Esophagus squamous epithelium (tissue), 5 donors: ENCODE results near the gene PHKG2. TPM values are rescaled to one million over a fixed set of nuclear protein-coding genes. Genes with fewer than 3 reads are reported as not detected.

Experiments
- DNase-seq: peaks from one replicate; lab custom pipeline; 2025; lab: John Stamatoyannopoulos, UW
- H3K27ac ChIP-seq, 4 donors: fragments of 200-600 bp; sonication (generic); one replicate each; pipeline ENCODE4 v1.5.1; 2016 to 2019; ENCODE audit warnings: mild to moderate bottlenecking in 1 of 4
- H3K27me3 ChIP-seq, 4 donors: fragments of 200-600 bp; sonication (generic); 1 replicate in 3 of 4; 2 replicates in 1 of 4; pipeline versions ENCODE4 v1.5.1 to v1.6.0; 2017 to 2021; ENCODE audit warnings: antibody characterized with exemption in 1 of 4
- H3K36me3 ChIP-seq, 3 donors: fragments of 200-600 bp; sonication (generic); one replicate each; pipeline ENCODE4 v1.5.1; 2016 to 2019
- H3K4me1 ChIP-seq, 3 donors: fragments of 200-600 bp; sonication (generic); one replicate each; pipeline ENCODE4 v1.5.1; 2017 to 2019
- H3K4me3 ChIP-seq, 4 donors: fragments of 200-600 bp; sonication (generic); 1 replicate in 3 of 4; 2 replicates in 1 of 4; pipeline ENCODE4 v1.5.1; 2016 to 2019; ENCODE audit warnings: mild to moderate bottlenecking in 2 of 4, moderate library complexity in 1 of 4
- H3K9me3 ChIP-seq, 3 donors: fragments of 200-600 bp; sonication (generic); one replicate each; pipeline ENCODE4 v1.5.1; 2016 to 2019
- POLR2A ChIP-seq, 4 donors: fragments of 450-650 bp; IDR thresholded peaks; one replicate each; pipeline ENCODE4 v1.6.1; 2017; ENCODE audit warnings: antibody characterized with exemption in 4 of 4, mild to moderate bottlenecking in 4 of 4, moderate library complexity in 3 of 4
- WGBS, 2 donors: methylation state at CpG; one replicate each; pipeline ENCODE4 v1.1.5; 2018; 5-methylcytosine and 5-hydroxymethylcytosine counted together
- intact Hi-C: fragments of 100-400 bp; cut with DNase I; formaldehyde crosslinking; loops from one replicate; pipeline ENCODE4 v1.15.0; 2022
- total RNA-seq, 4 donors: library from RNA; depleted of rRNA; stranded (reverse); fragments of >200 nt; gene quantifications; one replicate each; pipeline ENCODE4 v1.1.0, GENCODE V29; 2016
- TF ChIP-seq, protein P1 (sequence below), 6 experiments: fragments of 450-650 bp in 4 of 6; fragments of 200-600 bp in 2 of 6; sonication (generic) in 2 of 6; IDR thresholded peaks; one replicate each; pipeline ENCODE4 v1.5.1; 2016 to 2019; ENCODE audit warnings: antibody characterized with exemption in 6 of 6, mild to moderate bottlenecking in 4 of 6, moderate library complexity in 4 of 6
- donor health status: DM: yes; HTN: yes; CAD: no.

The PHKG2 gene
- total RNA-seq, 4 donors from 2014 or later = 18.6 to 27.8 (median 21.7) TPM

DNA sequence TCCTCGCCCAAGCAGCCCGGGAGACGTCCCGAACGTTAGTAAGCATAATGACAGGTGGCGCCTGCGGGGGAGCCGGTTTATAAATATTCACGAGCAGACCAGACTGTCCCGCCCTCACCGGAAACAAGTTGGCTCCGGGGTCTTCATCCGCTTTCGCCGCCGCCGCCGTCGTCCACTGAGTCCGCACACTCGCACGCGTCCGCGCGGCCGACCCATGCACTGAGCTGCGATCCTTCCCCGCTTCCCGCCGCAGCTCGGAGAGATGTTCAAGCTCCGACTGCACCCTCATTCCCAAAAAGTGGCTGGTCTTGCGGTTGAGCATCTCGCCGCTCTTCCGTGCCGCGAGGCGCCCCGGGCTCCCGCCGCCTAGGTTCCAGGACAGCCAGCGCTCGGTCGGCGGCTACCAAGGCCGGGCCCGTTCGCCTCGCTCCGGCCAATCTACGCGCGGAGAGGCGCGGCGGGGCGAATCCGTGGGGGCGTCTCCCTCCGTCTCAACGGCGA is 13.3 kb downstream of the PHKG2 start:
- no peak for DNase-seq
- Histone ChIP-seq H3K9me3 (no peaks in the 10 kb centered on the region), H3K4me1 (peaks cover 16 to 40% (median 18%) of the 10 kb centered on the region in 3 donors), H3K27ac (peak overlapping the region; percentile 51 to 98 (median 94)), H3K4me3 (peak overlapping the region; percentile 60 to 95 (median 84)), H3K36me3 (peaks cover 26 to 56% (median 27%) of the 10 kb centered on the region in 3 donors), H3K27me3 (no peaks in the 10 kb centered on the region)
- no peak for TF ChIP-seq POLR2A (IDR thresholded peaks at IDR 0.05)
- TF ChIP-seq, protein P1, sequence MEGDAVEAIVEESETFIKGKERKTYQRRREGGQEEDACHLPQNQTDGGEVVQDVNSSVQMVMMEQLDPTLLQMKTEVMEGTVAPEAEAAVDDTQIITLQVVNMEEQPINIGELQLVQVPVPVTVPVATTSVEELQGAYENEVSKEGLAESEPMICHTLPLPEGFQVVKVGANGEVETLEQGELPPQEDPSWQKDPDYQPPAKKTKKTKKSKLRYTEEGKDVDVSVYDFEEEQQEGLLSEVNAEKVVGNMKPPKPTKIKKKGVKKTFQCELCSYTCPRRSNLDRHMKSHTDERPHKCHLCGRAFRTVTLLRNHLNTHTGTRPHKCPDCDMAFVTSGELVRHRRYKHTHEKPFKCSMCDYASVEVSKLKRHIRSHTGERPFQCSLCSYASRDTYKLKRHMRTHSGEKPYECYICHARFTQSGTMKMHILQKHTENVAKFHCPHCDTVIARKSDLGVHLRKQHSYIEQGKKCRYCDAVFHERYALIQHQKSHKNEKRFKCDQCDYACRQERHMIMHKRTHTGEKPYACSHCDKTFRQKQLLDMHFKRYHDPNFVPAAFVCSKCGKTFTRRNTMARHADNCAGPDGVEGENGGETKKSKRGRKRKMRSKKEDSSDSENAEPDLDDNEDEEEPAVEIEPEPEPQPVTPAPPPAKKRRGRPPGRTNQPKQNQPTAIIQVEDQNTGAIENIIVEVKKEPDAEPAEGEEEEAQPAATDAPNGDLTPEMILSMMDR (IDR thresholded peaks at IDR 0.05) = no peak
- intact Hi-C loops = no loop called here
- WGBS, 2 donors = 0% methylated on average over 17 of the region's 64 CpGs; no CpG with 5 or more reads in 1 of the 2 donors

DNA sequence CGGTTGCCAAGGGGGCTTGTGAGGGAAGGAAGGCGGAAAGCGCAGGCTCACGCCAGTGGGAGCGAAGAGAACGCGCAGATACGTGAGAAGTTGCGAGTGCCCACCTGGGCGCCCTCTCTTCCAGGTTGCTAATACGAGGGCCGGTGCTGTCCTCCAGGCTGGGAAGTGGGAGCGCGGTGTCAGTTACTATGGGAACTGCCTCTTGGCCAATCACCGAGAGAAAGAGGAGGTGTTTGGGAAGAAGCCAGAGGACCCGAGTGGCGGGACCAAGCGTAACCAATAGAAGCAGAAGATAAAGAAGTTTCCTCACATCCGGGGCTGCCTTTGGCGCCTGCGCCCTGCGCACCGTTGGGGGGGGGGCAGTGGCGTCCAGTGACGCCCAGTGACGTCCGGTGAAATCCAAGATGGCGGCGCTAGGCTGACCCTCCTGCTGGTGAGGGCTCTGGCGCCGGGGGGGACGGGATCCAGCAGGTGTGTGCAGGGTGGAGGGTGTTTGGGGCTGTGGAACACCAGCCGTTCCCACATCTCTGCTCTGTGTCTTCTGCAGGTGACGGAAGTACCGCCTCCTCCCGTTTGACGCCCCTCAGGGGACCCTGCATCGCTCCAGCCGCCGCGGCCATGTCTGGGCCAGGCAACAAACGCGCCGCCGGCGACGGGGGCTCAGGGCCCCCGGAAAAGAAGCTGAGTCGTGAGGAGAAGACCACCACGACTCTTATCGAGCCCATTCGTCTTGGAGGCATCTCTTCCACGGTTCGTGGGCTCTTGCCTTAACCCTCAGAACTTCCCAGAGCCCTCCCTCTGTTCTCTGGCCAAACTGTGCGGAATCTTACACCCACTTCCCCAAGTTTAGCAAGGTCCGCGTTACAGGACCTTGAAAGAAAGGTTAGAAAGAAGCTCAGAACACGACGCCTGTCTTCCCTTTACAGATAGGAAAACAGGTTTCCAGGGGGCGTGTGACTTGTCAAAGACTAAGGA is 14.0 kb downstream of the PHKG2 start, which contains the start of the genes CFAP119 and RNF40:
Gene CFAP119 (minus strand): TSS at position 135 of the 975 bp plus-strand sequence. CDS start 314 bp downstream, outside the sequence.
Gene RNF40 (plus strand): TSS at position 395 of the 975 bp plus-strand sequence. CDS start 224 bp downstream, at position 619.
- H3K9me3 ChIP-seq = no peaks in the 10 kb centered on the region
- intact Hi-C loops = no loop called here
- H3K27me3 ChIP-seq = no peaks in the 10 kb centered on the region
- H3K4me3 ChIP-seq = peak within 1 kb of the TSS; percentile 60 to 95 (median 84)
- TF ChIP-seq, protein P1 (IDR thresholded peaks at IDR 0.05) = peak in 1 of 6 experiments; percentile 16
- TF ChIP-seq POLR2A (IDR thresholded peaks at IDR 0.05) = peak in 2 of 4 donors; percentile 66 to 86
- H3K4me1 ChIP-seq = peaks cover 16 to 40% (median 18%) of the 10 kb centered on the region in 3 donors
- H3K36me3 ChIP-seq = peaks cover 30 to 56% (median 32%) of the 10 kb centered on the region in 3 donors
- DNase-seq = peak; percentile 77
- WGBS, 2 donors = 0 to 1% methylated on average over 15 to 30 of the region's 60 CpGs
- H3K27ac ChIP-seq = peak within 1 kb of the TSS; percentile 92 to 98 (median 94)

DNA sequence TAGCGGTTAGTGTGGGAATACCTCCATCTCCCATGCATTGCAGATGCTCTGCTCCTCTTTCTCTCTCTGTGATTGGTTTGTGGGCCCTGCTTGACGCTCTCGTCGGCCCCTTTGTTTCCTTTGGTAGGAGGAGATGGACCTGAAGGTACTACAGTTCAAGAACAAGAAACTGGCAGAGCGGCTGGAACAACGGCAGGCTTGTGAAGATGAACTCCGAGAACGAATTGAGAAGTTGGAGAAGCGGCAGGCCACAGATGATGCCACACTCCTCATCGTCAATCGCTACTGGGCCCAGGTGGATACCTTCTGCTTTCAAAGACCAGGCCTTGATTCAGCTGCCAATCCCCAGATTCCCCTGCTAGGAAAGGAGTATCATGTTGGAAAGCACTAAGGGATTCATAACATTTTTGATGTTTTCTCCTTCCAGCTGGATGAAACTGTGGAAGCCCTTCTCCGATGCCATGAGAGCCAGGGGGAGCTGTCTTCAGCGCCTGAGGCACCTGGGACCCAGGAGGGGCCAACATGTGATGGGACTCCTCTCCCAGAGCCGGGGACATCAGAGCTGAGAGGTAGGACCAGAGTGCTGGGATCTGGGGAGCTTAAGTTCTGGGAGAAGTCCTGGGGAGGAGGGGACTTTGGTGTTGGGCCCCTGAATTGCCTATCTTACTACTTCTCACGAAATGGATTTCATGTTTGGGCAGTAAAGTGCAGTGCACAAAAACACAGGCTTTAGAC is 14.9 kb downstream of the PHKG2 start:
- WGBS, 2 donors = 64 to 77% methylated on average over 10 to 13 of the region's 15 CpGs
- H3K4me1 ChIP-seq = peaks cover 16 to 40% (median 18%) of the 10 kb centered on the region in 3 donors
- no peaks in the 10 kb centered on the region for H3K27me3 ChIP-seq
- TF ChIP-seq POLR2A (IDR thresholded peaks at IDR 0.05) = no peak
- TF ChIP-seq, protein P1 (IDR thresholded peaks at IDR 0.05) = no peak
- intact Hi-C loops = no loop called here
- no peak for DNase-seq
- H3K36me3 ChIP-seq = peaks cover 36 to 62% (median 39%) of the 10 kb centered on the region in 3 donors
- peak overlapping the region; percentile 60 to 95 (median 84) for H3K4me3 ChIP-seq
- H3K27ac ChIP-seq = peak overlapping the region; percentile 92 to 98 (median 94)
- no peaks in the 10 kb centered on the region for H3K9me3 ChIP-seq

DNA sequence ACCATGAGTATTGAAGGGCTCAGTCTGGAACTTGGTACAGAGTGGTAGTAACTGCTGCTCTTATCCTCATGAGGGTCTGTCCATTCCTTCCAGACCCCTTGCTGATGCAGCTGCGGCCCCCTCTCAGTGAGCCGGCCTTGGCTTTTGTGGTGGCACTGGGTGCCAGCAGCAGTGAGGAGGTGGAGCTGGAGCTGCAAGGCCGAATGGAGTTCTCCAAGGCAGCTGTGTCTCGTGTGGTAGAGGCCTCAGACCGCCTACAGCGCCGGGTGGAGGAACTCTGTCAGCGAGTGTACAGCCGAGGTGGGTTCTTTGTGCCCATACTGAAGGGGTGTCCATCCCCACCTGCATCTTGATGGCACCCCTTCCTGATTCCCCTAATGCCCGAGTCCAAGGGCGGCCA is 15.9 kb downstream of the PHKG2 start:
- Histone ChIP-seq H3K4me1 (peaks cover 16 to 40% (median 18%) of the 10 kb centered on the region in 3 donors), H3K9me3 (no peaks in the 10 kb centered on the region), H3K27me3 (no peaks in the 10 kb centered on the region), H3K27ac (no peak overlapping the region), H3K4me3 (no peak overlapping the region), H3K36me3 (peaks cover 46 to 63% (median 49%) of the 10 kb centered on the region in 3 donors)
- 80 to 100% methylated on average over 2 to 3 of the region's 11 CpGs for WGBS, 2 donors
- no peak for TF ChIP-seq POLR2A (IDR thresholded peaks at IDR 0.05)
- TF ChIP-seq, protein P1 (IDR thresholded peaks at IDR 0.05) = no peak
- intact Hi-C loops = no loop called here
- no peak for DNase-seq
